Endothelial cell of umbilical vein (primary cell): ENCODE data around the gene SDC4. TPM values are rescaled to one million over a fixed set of nuclear protein-coding genes. Genes with fewer than 3 reads are reported as not detected.

Source experiments
- BruUV-seq: library from RNA; stranded (reverse); fragments of 400-500 nt; replicated peaks from 2 replicates; lab custom pipeline; 2021; lab: Mats Ljungman, UMichigan
- CTCF ChIA-PET: fragments of 300-600, 350-600 bp; sonication (Branson Sonifier 250); formaldehyde crosslinking; loops from one replicate; lab custom pipeline; 2021; ENCODE audit warnings: antibody characterized with exemption, inconsistent platforms; lab: Charles Lee
- POLR2A ChIA-PET: fragments of 300-600, 350-600 bp; sonication (Branson Sonifier 250); formaldehyde crosslinking; loops from one replicate; lab custom pipeline; 2021; ENCODE audit warnings: antibody characterized with exemption, inconsistent platforms; lab: Charles Lee
- DNase-seq: peaks from one replicate; pipeline ENCODE4 v3.0.0-alpha.2; 2011; ENCODE audit warnings: low read depth, low spot score
- FAIRE-seq: peaks from 2 replicates; lab custom pipeline; 2011; peaks lifted over from hg19 to GRCh38; lab: Jason Lieb, UNC
- H2AFZ ChIP-seq: 2 replicates; pipeline ENCODE4 v1.6.0; 2012; ENCODE audit warnings: low read depth, low read length, control low read depth, inconsistent platforms
- H3K27ac ChIP-seq: 2 replicates; pipeline ENCODE4 v1.5.1; 2011; ENCODE audit warnings: low read depth, mild to moderate bottlenecking, control low read depth, low read length, moderate library complexity; ENCODE audit not compliant: insufficient read depth
- H3K27me3 ChIP-seq, 2 experiments: 2 replicates each; pipeline versions ENCODE4 v1.6.0 to v1.6.1; 2011; ENCODE audit warnings: low read length in 2 of 2, mixed read lengths in 1 of 2; ENCODE audit not compliant: control insufficient read depth in 2 of 2, insufficient read depth in 2 of 2
- H3K36me3 ChIP-seq, 2 experiments: 2 replicates in 1 of 2; 3 replicates in 1 of 2; pipeline ENCODE4 v1.5.1; 2011; ENCODE audit warnings: low read length in 2 of 2, mild to moderate bottlenecking in 1 of 2, moderate library complexity in 1 of 2; ENCODE audit not compliant: control insufficient read depth in 2 of 2, insufficient read depth in 2 of 2; ENCODE audit errors: extremely low read depth in 1 of 2
- H3K4me1 ChIP-seq: 3 replicates; pipeline ENCODE4 v1.5.1; 2011; ENCODE audit warnings: mild to moderate bottlenecking, low read length; ENCODE audit not compliant: control insufficient read depth, insufficient read depth; ENCODE audit errors: extremely low read depth
- H3K4me2 ChIP-seq: 2 replicates; pipeline ENCODE4 v1.6.1; 2011; ENCODE audit warnings: low read length, control low read depth, mixed read lengths; ENCODE audit not compliant: insufficient read depth
- H3K4me3 ChIP-seq, 3 experiments: fragments of 200-600 bp in 1 of 3; sonication (generic), shearing (Covaris generic) in 1 of 3; replicated peaks in 1 of 3; 2 replicates each; pipeline ENCODE4 v1.5.1; 2011 to 2016; ENCODE audit warnings: control low read depth in 3 of 3, low read length in 3 of 3, mild to moderate bottlenecking in 2 of 3, inconsistent platforms in 1 of 3, low read depth in 1 of 3, moderate library complexity in 1 of 3; ENCODE audit not compliant: insufficient read depth in 1 of 3
- H3K79me2 ChIP-seq: 2 replicates; pipeline ENCODE4 v1.6.0; 2012; ENCODE audit warnings: low read length, inconsistent platforms; ENCODE audit not compliant: control insufficient read depth, insufficient read depth
- H3K9ac ChIP-seq: replicated peaks from 2 replicates; pipeline ENCODE3; 2011; ENCODE audit warnings: low read length, control low read depth; ENCODE audit not compliant: insufficient read depth; ENCODE audit errors: extremely low read depth
- H3K9me1 ChIP-seq: replicated peaks from 3 replicates; pipeline ENCODE4 v1.6.0; 2011; ENCODE audit warnings: mild to moderate bottlenecking, low read length; ENCODE audit not compliant: control insufficient read depth, insufficient read depth; ENCODE audit errors: extremely low read depth
- H3K9me3 ChIP-seq: replicated peaks from 2 replicates; pipeline ENCODE4 v1.5.1; 2012; ENCODE audit warnings: low read length, inconsistent platforms; ENCODE audit not compliant: control insufficient read depth, insufficient read depth
- H4K20me1 ChIP-seq: replicated peaks from 2 replicates; pipeline ENCODE3; 2011; ENCODE audit warnings: mild to moderate bottlenecking, low read length; ENCODE audit not compliant: control insufficient read depth, insufficient read depth; ENCODE audit errors: extremely low read depth
- CTCF ChIP-seq, 2 donors: IDR thresholded peaks; 1 replicate in 1 of 2; 2 replicates in 1 of 2; pipeline ENCODE4 v1.5.1; 2011; ENCODE audit warnings: low read length in 2 of 2, mild to moderate bottlenecking in 2 of 2, moderate library complexity in 2 of 2, control low read depth in 1 of 2, inconsistent platforms in 1 of 2, low read depth in 1 of 2; ENCODE audit not compliant: insufficient read depth in 1 of 2; ENCODE audit errors: extremely low read depth in 1 of 2
- EZH2 ChIP-seq: IDR thresholded peaks from 2 replicates; pipeline ENCODE4 v1.6.1; 2012; ENCODE audit warnings: borderline replicate concordance, low read depth, mild to moderate bottlenecking, moderate library complexity, low read length, inconsistent platforms; ENCODE audit not compliant: severe bottlenecking
- FOS ChIP-seq: IDR thresholded peaks from 2 replicates; pipeline ENCODE4 v1.6.1; 2011; ENCODE audit warnings: mild to moderate bottlenecking, low read length, moderate library complexity, borderline replicate concordance; ENCODE audit not compliant: insufficient read depth
- GATA2 ChIP-seq: IDR thresholded peaks from 2 replicates; pipeline ENCODE4 v1.7.0; 2011; ENCODE audit warnings: low read depth, mild to moderate bottlenecking, moderate library complexity, mixed read lengths, low read length; ENCODE audit not compliant: insufficient read length, insufficient read depth
- JUN ChIP-seq: IDR thresholded peaks from 2 replicates; pipeline ENCODE4 v1.6.1; 2011; ENCODE audit warnings: borderline replicate concordance, low read depth; ENCODE audit not compliant: insufficient read length, insufficient read depth
- MAX ChIP-seq: IDR thresholded peaks from 2 replicates; pipeline ENCODE4 v1.6.1; 2011; ENCODE audit not compliant: insufficient read depth, insufficient read length
- MYC ChIP-seq: IDR thresholded peaks from one replicate; pipeline ENCODE4 v1.6.1; 2011; ENCODE audit warnings: mild to moderate bottlenecking, low read depth, low read length
- POLR2A ChIP-seq: IDR thresholded peaks from 2 replicates; pipeline ENCODE4 v1.6.1; 2012; ENCODE audit warnings: low read depth, mild to moderate bottlenecking, control low read depth, low read length
- POLR2AphosphoS5 ChIP-seq: IDR thresholded peaks from 2 replicates; pipeline ENCODE4 v1.6.1; 2012; ENCODE audit warnings: low read depth, mild to moderate bottlenecking, control low read depth, low read length, moderate library complexity; ENCODE audit not compliant: insufficient read depth
- dilution Hi-C: fragments of 300-500 bp; cut with MboI; formaldehyde crosslinking; loops from one replicate; pipeline ENCODE4 v1.15.0; 2019; ENCODE audit warnings: low sequenced_read_pairs; ENCODE audit not compliant: extremely low pct_ligation_motif_present
- intact Hi-C: fragments of 100-400 bp; cut with micrococcal nuclease; formaldehyde crosslinking; loops from one replicate; pipeline ENCODE4 v1.10.0; 2022
- polyA plus RNA-seq, 4 experiments: library from polyadenylated mRNA; depleted of rRNA in 3 of 4; stranded (reverse) in 3 of 4; unstranded in 1 of 4; fragments of >200 nt; gene quantifications; 2 replicates each; pipeline versions ENCODE4 v1.2.1 to v1.2.3, GENCODE V29; 2011 to 2012; ENCODE audit warnings: missing spikeins in 1 of 4
- total RNA-seq: library from RNA; stranded (reverse); gene quantifications from 2 replicates; pipeline ENCODE4 v1.2.3, GENCODE V29; 2021

The SDC4 gene
- total and polyA plus RNA-seq, 2 donors (not counting 3 experiments of a cell fraction or from before 2014, with no cell fraction given): 26.3 to 32.0 TPM

GRCh38 chr20:45304464-45304999, 43.7 kb downstream of the SDC4 start:
- Histone ChIP-seq H3K79me2 (no peaks in the 10 kb centered on the region), H3K4me2 (no peak overlapping the region), H4K20me1 (no peaks in the 10 kb centered on the region), H3K27me3 (peaks cover 15 to 26% of the 10 kb centered on the region in 2 experiments), H3K9ac (no peak overlapping the region), H3K4me1 (no peaks in the 10 kb centered on the region), H3K9me3 (no peaks in the 10 kb centered on the region), H3K9me1 (no peaks in the 10 kb centered on the region), H3K36me3 (no peaks in the 10 kb centered on the region), H3K4me3 (no peak overlapping the region), H3K27ac (no peak overlapping the region), H2AFZ (no peak overlapping the region)
- TF ChIP-seq EZH2 (no peak), FOS (no peak), POLR2A (no peak), GATA2 (no peak), JUN (no peak), MAX (no peak), POLR2AphosphoS5 (no peak), CTCF (IDR thresholded peaks at IDR 0.05; ENCODE audit: extremely low read depth in 1 of 2, insufficient read depth in 1 of 2, low read depth in 1 of 2, low read length in 2 of 2) (no peak), MYC (no peak)
- FAIRE-seq (no peak), DNase-seq (no peak)
- CTCF ChIA-PET: interaction anchor here (0.9 to 4.3 kb wide), 8 partner anchors 11 to 467 kb away, joined by 3 to 35 read pairs (median 6); no protein-coding TSS in a partner anchor
- intact Hi-C loops (no loop called here), dilution Hi-C loops (no loop called here)
- POLR2A ChIA-PET: no interaction called here
- BruUV-seq: no TSS peak
